HL-60 (cell line): ENCODE data around the gene AFF1.

ENCODE experiments used
- DNase-seq, 2 experiments: peaks; one replicate each; pipeline ENCODE4 v3.0.0-alpha.2; 2010 to 2020; ENCODE audit warnings: low read depth in 1 of 2, low spot score in 1 of 2
- H3K27ac ChIP-seq: fragments of 250-450 bp; sonication (Bioruptor Pico); replicated peaks from 2 replicates; pipeline ENCODE4 v1.5.1; 2020; ENCODE audit warnings: mild to moderate bottlenecking, moderate library complexity
- H3K27me3 ChIP-seq: fragments of 250-450 bp; sonication (Bioruptor Pico); 2 replicates; pipeline ENCODE4 v1.5.1; 2021; ENCODE audit warnings: mild to moderate bottlenecking, moderate library complexity; ENCODE audit not compliant: insufficient read depth, poor library complexity, severe bottlenecking
- H3K4me3 ChIP-seq: replicated peaks from 2 replicates; pipeline ENCODE4 v1.5.1; 2011; ENCODE audit warnings: mild to moderate bottlenecking, control low read depth, low read length; ENCODE audit not compliant: insufficient read depth
- GABPA ChIP-seq: IDR thresholded peaks from 2 replicates; pipeline ENCODE4 v1.6.1; 2012; ENCODE audit warnings: low read depth
- POLR2AphosphoS5 ChIP-seq: IDR thresholded peaks from 2 replicates; pipeline ENCODE4 v1.6.1; 2012; ENCODE audit warnings: low read depth
- REST ChIP-seq: IDR thresholded peaks from 2 replicates; pipeline ENCODE4 v1.6.1; 2012; ENCODE audit warnings: low read depth; ENCODE audit not compliant: insufficient replicate concordance
- SPI1 ChIP-seq: IDR thresholded peaks from 2 replicates; pipeline ENCODE4 v1.6.1; 2012; ENCODE audit warnings: low read depth, mild to moderate bottlenecking, borderline replicate concordance
- TF ChIP-seq, protein P1 (sequence below): IDR thresholded peaks from one replicate; pipeline ENCODE4 v1.5.1; 2011; ENCODE audit warnings: low read length, control low read depth, inconsistent platforms; ENCODE audit not compliant: insufficient read depth

AFF1 gene

GRCh38 chr4:87025023-87025613, 90.3 kb downstream of the AFF1 start:
- H3K4me3 ChIP-seq: no peak overlapping the region
- no peak overlapping the region for H3K27ac ChIP-seq
- TF ChIP-seq REST (no peak), POLR2AphosphoS5 (no peak), GABPA (no peak), SPI1 (no peak)
- TF ChIP-seq, protein P1, sequence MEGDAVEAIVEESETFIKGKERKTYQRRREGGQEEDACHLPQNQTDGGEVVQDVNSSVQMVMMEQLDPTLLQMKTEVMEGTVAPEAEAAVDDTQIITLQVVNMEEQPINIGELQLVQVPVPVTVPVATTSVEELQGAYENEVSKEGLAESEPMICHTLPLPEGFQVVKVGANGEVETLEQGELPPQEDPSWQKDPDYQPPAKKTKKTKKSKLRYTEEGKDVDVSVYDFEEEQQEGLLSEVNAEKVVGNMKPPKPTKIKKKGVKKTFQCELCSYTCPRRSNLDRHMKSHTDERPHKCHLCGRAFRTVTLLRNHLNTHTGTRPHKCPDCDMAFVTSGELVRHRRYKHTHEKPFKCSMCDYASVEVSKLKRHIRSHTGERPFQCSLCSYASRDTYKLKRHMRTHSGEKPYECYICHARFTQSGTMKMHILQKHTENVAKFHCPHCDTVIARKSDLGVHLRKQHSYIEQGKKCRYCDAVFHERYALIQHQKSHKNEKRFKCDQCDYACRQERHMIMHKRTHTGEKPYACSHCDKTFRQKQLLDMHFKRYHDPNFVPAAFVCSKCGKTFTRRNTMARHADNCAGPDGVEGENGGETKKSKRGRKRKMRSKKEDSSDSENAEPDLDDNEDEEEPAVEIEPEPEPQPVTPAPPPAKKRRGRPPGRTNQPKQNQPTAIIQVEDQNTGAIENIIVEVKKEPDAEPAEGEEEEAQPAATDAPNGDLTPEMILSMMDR: no peak
- DNase-seq: no peak
- H3K27me3 ChIP-seq: no peaks in the 10 kb centered on the region

DNA sequence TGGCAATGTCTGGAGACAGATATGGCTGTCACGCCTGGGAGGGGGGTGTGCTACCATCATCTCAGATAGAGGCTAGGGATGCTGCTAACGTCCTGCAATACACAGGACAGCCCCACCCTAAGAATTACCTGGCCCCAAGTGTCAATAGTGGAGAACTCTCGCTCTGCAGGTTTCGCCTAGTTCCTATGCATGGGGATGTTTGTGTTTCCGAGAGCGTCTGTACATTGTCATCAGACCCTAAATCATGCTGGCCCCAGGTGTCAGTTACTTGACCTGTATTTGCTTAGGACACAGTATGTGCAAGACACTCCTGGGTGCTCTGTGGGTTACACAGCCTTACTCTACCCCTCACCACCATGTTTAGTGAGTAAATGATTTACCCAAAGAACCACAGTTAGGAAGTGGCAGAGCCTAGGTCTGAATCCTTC, 90.8 kb downstream of the AFF1 start:
- no peaks in the 10 kb centered on the region for H3K27me3 ChIP-seq
- TF ChIP-seq POLR2AphosphoS5 (no peak), REST (no peak), GABPA (no peak), SPI1 (no peak)
- TF ChIP-seq, protein P1: no peak
- no peak overlapping the region for H3K27ac ChIP-seq
- no peak overlapping the region for H3K4me3 ChIP-seq
- DNase-seq: no peak

- H3K27me3 ChIP-seq: no peaks in the 10 kb centered on the region
- H3K4me3 ChIP-seq: no peak overlapping the region
- peak overlapping the region; percentile 36 for H3K27ac ChIP-seq
- DNase-seq: peak in 1 of 2 experiments; percentile 86
- TF ChIP-seq SPI1 (peak; percentile 99), POLR2AphosphoS5 (peak; percentile 37; the same call in 1 of the 2 replicates), GABPA (no peak), REST (no peak)
- TF ChIP-seq, protein P1: no peak
These were observed 92.1 kb downstream of the AFF1 start for GRCh38 chr4:87026800-87027495.
